ENCODE measurements around the gene COQ10A.
"Not testable (repeated sequence)": the region's sequence is repeated elsewhere in the genome, so short reads cannot be mapped to it uniquely, and the experiment has no call there.

DNA sequence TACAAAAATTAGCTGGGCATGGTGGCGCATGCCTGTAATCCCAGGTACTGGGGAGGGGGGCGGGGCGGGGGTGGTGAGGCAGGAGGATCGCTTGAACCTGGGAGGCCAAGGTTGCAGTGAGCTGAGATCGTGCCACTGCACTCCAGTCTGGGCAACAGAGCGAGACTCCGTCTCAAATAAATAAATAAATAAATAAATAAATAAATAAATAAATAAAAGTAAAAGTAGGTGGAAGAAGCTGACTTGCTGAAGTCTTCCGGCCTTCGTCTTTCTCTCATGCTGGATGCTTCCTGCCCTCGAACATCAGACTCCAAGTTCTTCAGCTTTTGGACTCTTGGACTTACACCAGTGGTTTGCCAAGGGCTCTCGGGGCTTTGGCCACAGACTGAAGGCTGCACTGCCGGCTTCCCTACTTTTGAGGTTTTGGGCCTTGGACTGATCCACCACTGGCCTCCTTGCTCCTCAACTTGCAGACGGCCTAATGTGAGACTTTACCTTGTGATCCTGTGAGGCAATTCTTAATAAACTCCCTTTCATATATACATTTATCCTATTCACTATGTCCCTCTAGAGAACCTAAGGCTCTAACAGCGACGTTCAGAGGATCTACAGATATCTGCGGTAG, 562 bp upstream of the COQ10A start:
- TF ChIP-seq, protein P1, sequence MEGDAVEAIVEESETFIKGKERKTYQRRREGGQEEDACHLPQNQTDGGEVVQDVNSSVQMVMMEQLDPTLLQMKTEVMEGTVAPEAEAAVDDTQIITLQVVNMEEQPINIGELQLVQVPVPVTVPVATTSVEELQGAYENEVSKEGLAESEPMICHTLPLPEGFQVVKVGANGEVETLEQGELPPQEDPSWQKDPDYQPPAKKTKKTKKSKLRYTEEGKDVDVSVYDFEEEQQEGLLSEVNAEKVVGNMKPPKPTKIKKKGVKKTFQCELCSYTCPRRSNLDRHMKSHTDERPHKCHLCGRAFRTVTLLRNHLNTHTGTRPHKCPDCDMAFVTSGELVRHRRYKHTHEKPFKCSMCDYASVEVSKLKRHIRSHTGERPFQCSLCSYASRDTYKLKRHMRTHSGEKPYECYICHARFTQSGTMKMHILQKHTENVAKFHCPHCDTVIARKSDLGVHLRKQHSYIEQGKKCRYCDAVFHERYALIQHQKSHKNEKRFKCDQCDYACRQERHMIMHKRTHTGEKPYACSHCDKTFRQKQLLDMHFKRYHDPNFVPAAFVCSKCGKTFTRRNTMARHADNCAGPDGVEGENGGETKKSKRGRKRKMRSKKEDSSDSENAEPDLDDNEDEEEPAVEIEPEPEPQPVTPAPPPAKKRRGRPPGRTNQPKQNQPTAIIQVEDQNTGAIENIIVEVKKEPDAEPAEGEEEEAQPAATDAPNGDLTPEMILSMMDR (IDR thresholded peaks at IDR 0.05) = not testable (repeated sequence)
- not testable (repeated sequence) for TF ChIP-seq POLR2A (IDR thresholded peaks at IDR 0.05)

Data from testis (tissue), 2 donors.